Stimulated activated CD8-positive, alpha-beta memory T cell treated with anti-CD3 and anti-CD28 coated beads, Interleukin-7, amount 100 ng/mL, for 48 hours (primary cell): ENCODE measurements around the gene SYT10.
"Not testable (repeated sequence)": the region's sequence is repeated elsewhere in the genome, so short reads cannot be mapped to it uniquely, and the experiment has no call there.

Source experiments
- DNase-seq, 2 donors: peaks; one replicate each; pipeline ENCODE4 v3.0.0-alpha.2; 2020; ENCODE audit warnings: low read depth in 1 of 2; ENCODE audit errors: extremely low read depth in 1 of 2

SYT10 gene

DNA sequence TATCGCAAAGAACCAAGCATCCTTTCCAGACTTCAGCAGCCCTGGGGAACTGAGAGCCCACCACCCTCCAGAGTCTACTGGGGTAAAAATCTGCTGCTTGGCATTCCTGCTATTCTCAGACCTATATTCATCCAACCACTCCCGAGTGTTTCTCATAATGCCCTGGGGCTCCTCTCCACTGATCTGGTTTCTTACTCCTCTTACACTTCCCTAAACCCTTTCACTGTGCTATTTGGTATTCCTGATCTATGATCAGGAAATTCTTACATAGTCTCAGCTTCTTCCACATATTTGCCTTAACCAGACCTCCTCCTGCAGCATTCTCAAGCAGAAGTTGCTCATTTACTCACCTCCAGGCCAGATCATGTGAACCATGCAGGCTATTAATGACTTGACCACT is 82.4 kb downstream of the SYT10 start:
- DNase-seq: no peak

DNA sequence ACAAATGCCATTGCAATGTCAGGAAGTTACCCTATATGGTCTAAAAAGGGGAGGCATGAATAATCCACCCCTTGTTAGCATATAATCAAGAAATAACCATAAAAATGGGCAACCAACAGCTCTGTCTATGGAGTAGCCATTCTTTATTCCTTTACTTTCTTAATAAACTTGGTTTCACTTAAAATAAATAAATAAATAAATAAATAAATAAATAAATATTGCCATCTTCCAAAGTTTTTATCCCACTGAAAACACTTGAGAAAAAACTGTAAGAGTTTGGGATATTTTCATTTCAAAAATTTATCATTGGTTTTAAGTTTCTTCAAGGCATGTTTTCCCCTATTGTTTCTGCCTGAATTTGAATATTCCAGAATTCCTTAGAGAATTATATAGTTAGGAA is 89.8 kb downstream of the SYT10 start:
- DNase-seq: no peak

DNA sequence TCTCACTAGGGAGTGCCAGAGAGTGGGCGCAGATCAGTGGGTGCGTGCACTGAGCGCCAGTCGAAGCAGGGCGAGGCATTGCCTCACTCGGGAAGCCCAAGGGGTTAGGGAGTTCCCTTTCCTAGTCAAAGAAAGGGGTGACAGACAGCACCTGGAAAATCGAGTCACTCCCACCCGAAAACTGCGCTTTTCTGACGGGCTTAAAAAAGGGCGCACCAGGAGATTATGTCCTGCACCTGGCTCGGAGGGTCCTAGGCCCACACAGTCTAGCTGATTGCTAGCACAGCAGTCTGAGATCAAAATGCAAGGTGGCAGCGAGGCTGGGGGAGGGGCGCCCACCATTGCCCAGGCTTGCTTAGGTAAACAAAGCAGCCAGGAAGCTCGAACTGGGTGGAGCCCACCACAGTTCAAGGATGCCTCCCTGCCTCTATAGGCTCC is 107.6 kb downstream of the SYT10 start:
- DNase-seq: not testable (repeated sequence)

- DNase-seq: no peak
Observed at GRCh38 chr12:33330940-33331339, 108.7 kb downstream of the SYT10 start.
